ENCODE measurements around the gene MAT2B.

The MAT2B gene

GRCh38 chr5:163551156-163551555 is 45.7 kb downstream of the MAT2B start:
- DNase-seq (ENCODE audit: low read depth): no peak

DNA sequence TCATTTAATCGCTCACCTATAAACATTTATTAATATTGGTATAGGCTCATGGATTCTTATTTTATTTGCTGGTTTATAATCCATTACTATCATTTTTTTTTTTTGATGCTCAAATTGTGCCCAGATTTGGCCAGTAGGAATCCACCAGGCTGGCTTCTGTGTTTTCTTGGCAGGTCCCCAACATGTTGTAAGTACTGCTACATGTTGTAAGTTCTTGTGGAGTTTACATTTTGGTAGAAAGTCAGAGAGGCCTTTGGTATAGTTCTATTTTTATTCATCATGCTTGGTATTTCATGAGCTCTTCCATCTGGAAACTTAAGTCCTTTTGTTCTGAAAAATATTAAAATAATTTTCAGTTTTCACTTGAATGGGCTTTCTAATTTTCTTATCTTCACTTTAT is 47.1 kb downstream of the MAT2B start:
- DNase-seq (ENCODE audit: low read depth): no peak

- no peak for DNase-seq (ENCODE audit: low read depth)
Measured at GRCh38 chr5:163561339-163561738, 55.9 kb downstream of the MAT2B start.

- no peak for DNase-seq (ENCODE audit: low read depth)
Measured at GRCh38 chr5:163562071-163562470, 56.7 kb downstream of the MAT2B start.

DNA sequence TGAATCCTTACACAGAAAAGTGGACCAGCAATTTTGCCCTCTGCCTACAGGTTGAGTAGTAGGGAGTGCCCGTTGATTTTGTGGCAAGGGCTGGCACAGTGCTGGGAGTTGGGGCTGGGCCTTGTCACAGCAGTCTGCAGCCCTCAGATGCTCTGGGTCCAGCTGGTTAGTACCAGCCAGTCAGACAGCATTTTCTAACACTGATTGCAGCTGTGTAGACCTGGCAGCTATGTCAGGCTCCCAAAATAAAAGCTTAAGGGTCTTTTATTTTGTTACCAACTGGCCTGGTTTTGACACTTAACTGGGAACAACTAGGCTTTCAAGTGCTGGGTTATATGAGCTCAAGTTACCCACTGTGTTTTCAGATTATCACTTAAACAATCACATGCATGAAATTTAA is 57.7 kb downstream of the MAT2B start:
- DNase-seq (ENCODE audit: low read depth): no peak

- DNase-seq (ENCODE audit: low read depth): no peak
Measured at GRCh38 chr5:163563880-163564279, 58.5 kb downstream of the MAT2B start.

DNA sequence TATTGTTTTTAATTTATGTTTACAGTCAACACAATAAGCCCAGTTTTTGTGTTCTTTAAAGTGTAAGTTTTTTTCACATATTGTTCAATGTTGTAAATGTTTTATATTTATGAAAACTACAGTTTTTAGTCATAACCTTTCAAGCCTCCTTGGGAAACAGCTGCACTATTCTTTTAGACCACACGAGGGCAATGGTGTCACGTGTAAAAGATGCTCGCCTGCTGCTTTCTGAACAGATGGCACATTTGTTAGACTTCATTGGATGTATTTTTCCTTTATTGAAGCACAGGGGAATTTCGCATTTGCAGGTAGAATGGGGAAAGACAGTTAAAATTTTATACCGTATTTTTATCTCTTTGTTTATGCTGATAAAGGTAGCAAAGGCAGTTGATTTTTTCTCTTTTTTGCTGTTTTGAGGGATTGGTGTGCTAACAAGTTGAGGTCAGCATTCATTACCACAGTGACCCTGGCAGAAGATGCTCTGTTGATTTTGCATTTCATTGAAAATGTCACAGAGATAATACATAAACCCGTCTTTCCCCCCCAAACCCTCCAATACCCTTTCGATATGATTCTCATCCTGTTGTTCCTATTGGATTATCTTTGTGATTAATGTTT is 59.0 kb downstream of the MAT2B start:
- peak; percentile 21 for DNase-seq (ENCODE audit: low read depth)

- DNase-seq (ENCODE audit: low read depth): no peak
Measured at GRCh38 chr5:163565492-163565891, 60.1 kb downstream of the MAT2B start.

DNA sequence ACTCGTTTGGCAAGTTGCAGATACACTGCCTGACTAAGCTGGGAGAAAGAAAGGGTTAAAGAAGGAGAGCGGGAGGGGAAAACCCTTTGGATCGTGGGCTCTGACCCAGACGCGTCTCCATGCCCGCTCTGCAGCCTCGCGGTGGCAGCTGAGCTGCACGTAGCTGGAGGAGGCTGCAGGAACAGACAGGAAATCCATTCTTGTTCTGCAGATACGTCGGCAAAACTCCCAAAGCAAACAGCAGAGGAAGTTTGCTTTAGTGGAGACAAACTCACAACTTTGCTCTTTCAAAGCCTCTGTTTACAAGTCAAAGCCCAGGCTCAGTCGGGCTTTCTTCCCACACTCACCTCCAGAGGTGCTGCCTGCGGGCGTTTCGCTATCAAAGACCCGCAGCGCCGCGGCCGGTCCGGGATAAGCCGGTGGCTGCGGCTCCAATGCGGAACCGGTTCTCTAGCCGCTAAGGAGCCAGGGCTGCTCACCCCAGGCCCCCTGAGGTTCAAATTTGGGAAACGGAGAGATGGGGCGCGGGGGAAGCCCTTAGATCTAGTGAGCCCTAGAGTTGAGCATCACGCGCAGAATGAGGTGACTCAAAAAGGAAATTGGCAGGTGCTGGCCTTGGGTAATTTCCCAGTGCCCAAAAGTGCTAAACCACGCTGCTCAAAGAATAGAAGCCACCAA is 60.7 kb downstream of the MAT2B start:
- no peak for DNase-seq (ENCODE audit: low read depth)

DNA sequence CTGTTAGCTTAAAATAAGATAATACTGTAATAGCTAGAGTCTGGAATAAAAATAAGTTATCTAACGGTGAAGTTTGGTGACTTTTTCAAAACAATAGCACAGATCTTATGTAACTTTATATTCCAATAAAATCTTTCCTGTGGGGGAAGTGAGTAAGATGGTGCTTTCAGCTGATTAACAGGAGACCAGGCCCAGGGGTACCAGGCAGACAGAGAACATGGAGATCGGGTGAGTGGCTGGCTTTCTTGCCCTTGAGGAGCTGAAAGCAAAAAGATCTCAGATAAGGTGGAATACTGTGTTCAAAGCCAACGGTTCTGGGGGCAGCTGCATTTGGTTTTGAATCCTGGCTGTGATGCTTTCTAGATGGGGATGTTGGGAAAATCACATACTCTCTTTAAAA is 61.3 kb downstream of the MAT2B start:
- no peak for DNase-seq (ENCODE audit: low read depth)

GRCh38 chr5:163567811-163568210 is 62.4 kb downstream of the MAT2B start:
- no peak for DNase-seq (ENCODE audit: low read depth)
